K562 (cell line): ENCODE results near the gene MATR3. TPM values are rescaled to one million over a fixed set of nuclear protein-coding genes. Genes with fewer than 3 reads are reported as not detected.
A peak's percentile ranks its signal among the peaks of the same experiment; 100 is the strongest.

Experiments used
- FOS ChIP-seq: IDR thresholded peaks from 3 replicates; pipeline ENCODE4 v1.6.1; 2011; ENCODE audit not compliant: insufficient read length; ENCODE audit errors: extremely low read depth
- GTF2F1 ChIP-seq: IDR thresholded peaks from 2 replicates; pipeline ENCODE4 v1.6.1; 2011; ENCODE audit warnings: low read depth, low read length, improper control_type of control experiment
- HBP1 ChIP-seq: fragments of 450-650 bp; formaldehyde crosslinking; IDR thresholded peaks from 2 replicates; pipeline ENCODE4 v1.4.0; 2022; ENCODE audit warnings: missing genetic modification characterization
- NR2C1 ChIP-seq, 2 experiments: fragments of 450-650 bp; IDR thresholded peaks; 2 replicates each; pipeline ENCODE4 v1.6.1; 2017; ENCODE audit warnings: mild to moderate bottlenecking in 2 of 2, antibody characterized with exemption in 1 of 2, inconsistent platforms in 1 of 2, missing compliant biosample characterization in 1 of 2, missing genetic modification characterization in 1 of 2
- TCF3 ChIP-seq: sonication (generic); formaldehyde crosslinking; IDR thresholded peaks from 2 replicates; pipeline ENCODE4 v1.4.0; 2020; ENCODE audit warnings: mild to moderate bottlenecking, missing genetic modification reagents
- TFAP4 ChIP-seq: sonication (generic); formaldehyde crosslinking; IDR thresholded peaks from 2 replicates; pipeline ENCODE4 v1.8.0; 2022; ENCODE audit warnings: missing genetic modification reagents, mild to moderate bottlenecking, moderate library complexity, borderline replicate concordance
- YY1 ChIP-seq, 3 experiments: IDR thresholded peaks; 2 replicates each; pipeline ENCODE4 v1.6.1; 2011; ENCODE audit warnings: low read length in 2 of 3, mild to moderate bottlenecking in 2 of 3, moderate library complexity in 2 of 3, borderline replicate concordance in 1 of 3, control low read depth in 1 of 3, low read depth in 1 of 3; ENCODE audit not compliant: insufficient read depth in 3 of 3, insufficient replicate concordance in 2 of 3, control insufficient read depth in 1 of 3, insufficient read length in 1 of 3; ENCODE audit errors: extremely low read depth in 1 of 3
- ZNF277 ChIP-seq: fragments of 250-450 bp; sonication (Bioruptor Pico); IDR thresholded peaks from 2 replicates; pipeline ENCODE4 v1.8.0; 2022; ENCODE audit warnings: inconsistent platforms, mild to moderate bottlenecking, moderate library complexity, borderline replicate concordance
- ZNF311 ChIP-seq: fragments of 250-450 bp; sonication (Bioruptor Pico); IDR thresholded peaks from 2 replicates; pipeline ENCODE4 v1.4.0; 2020; ENCODE audit warnings: mild to moderate bottlenecking, moderate library complexity
- ZNF655 ChIP-seq: fragments of 250-450 bp; sonication (Bioruptor Pico); IDR thresholded peaks from 2 replicates; pipeline ENCODE4 v1.5.0; 2021
- ZNF780A ChIP-seq: fragments of 250-450 bp; sonication (Bioruptor Pico); IDR thresholded peaks from 2 replicates; pipeline ENCODE4 v1.5.0; 2021; ENCODE audit warnings: mild to moderate bottlenecking
- polyA plus RNA-seq, 8 experiments: library from polyadenylated mRNA; depleted of rRNA in 4 of 8; stranded (reverse) in 5 of 8; unstranded in 3 of 8; fragments of >200 nt; fragmentation: Nextera tagmentation in 2 of 8; fragmentation: Illumina TruSeq in 1 of 8; extraction: Ambion mirVana in 2 of 8; extraction: Trizol in 1 of 8; gene quantifications; 2 replicates each; pipeline versions ENCODE4 v1.2.1 to v1.2.3, GENCODE V29; 2011 to 2014; ENCODE audit warnings: inconsistent platforms in 1 of 8, missing spikeins in 1 of 8
- total RNA-seq, 7 experiments: library from RNA; depleted of rRNA in 6 of 7; stranded (reverse); fragments of >200 nt in 6 of 7; fragmentation: Illumina TruSeq in 2 of 7; extraction: Trizol in 2 of 7; gene quantifications; 2 replicates each; pipeline versions ENCODE4 v1.2.1 to v1.2.3, GENCODE V29; 2011 to 2021; ENCODE audit warnings: low replicate concordance in 1 of 7
- TF ChIP-seq, protein P1 (sequence below): fragments of 450-650 bp; formaldehyde crosslinking; IDR thresholded peaks from 2 replicates; pipeline ENCODE4 v1.4.0; 2022; ENCODE audit warnings: mild to moderate bottlenecking, moderate library complexity
- TF ChIP-seq, protein P2 (sequence below): fragments of 250-450 bp; sonication (Bioruptor Pico); IDR thresholded peaks from 2 replicates; pipeline ENCODE4 v1.4.0; 2020

MATR3 gene
- total and polyA plus RNA-seq, 9 of the 15 experiments (the other 6 are each of a cell fraction or from before 2014, with no cell fraction given), result 150 to 425 (median 263) TPM

DNA sequence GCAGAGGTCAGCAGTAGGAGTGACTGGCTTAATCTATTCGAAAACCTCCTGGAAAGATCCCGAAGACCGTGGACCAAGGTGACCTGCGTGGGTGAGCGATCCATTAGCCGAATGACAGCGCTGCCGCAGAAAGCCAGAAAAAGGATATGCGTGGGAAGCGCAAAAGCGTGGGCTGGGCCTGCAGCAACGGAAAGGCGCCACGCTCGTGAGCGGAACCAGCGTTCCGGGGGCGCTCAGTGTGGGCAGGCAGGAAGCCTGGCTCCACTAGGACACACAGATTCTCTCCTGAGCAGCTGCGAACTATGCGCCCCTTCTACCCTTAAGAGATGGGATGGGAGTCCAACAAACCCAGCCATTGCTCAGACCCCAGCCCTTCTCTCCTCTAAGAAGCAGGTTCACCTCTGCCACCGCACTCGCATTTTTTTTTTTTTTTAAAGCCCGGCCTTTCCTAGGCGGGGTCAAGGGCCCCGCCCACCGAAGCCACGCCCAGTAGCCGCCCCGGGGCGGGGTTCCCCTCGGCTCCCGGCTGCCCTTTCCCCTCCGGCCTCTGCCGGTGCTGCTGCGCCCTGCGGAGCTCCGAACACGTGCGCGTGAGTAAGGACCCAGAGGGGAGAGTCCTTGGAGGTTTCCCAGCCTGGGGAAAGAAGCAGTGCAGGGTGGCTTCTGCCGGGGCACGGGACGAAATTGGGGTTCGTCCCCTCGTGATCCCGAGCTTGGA, 19.8 kb upstream of the MATR3 start (continued):
- TF ChIP-seq, protein P1, sequence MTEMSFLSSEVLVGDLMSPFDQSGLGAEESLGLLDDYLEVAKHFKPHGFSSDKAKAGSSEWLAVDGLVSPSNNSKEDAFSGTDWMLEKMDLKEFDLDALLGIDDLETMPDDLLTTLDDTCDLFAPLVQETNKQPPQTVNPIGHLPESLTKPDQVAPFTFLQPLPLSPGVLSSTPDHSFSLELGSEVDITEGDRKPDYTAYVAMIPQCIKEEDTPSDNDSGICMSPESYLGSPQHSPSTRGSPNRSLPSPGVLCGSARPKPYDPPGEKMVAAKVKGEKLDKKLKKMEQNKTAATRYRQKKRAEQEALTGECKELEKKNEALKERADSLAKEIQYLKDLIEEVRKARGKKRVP, result 0 out of 2 replicates have a peak, but pooled peaks have one; percentile 45
- TF ChIP-seq GTF2F1 (peak; percentile 90; the same call in 1 of the 2 replicates), TFAP4 (CRISPR knock-in tag) (peak; percentile 70; the same call in 1 of the 2 replicates), FOS (no peak), ZNF311 (CRISPR knock-in tag) (no peak), TCF3 (CRISPR knock-in tag) (no peak; the same call in 1 of the 2 replicates), ZNF277 (no peak), ZNF655 (CRISPR knock-in tag) (no peak), ZNF780A (CRISPR knock-in tag) (no peak), NR2C1 (IDR thresholded peaks at IDR 0.05) (peak; percentile 87), NR2C1 (tag; IDR thresholded peaks at IDR 0.05) (peak; percentile 93), HBP1 (CRISPR knock-in tag) (no peak), YY1 (IDR thresholded peaks at IDR 0.05; ENCODE audit: borderline replicate concordance in 1 of 3, control insufficient read depth in 1 of 3, extremely low read depth in 1 of 3, insufficient read depth in 3 of 3, insufficient read length in 1 of 3, insufficient replicate concordance in 2 of 3, low read depth in 1 of 3, low read length in 2 of 3) (peak in 2 of 3 experiments; percentile 37 to 83)
- TF ChIP-seq, protein P2, sequence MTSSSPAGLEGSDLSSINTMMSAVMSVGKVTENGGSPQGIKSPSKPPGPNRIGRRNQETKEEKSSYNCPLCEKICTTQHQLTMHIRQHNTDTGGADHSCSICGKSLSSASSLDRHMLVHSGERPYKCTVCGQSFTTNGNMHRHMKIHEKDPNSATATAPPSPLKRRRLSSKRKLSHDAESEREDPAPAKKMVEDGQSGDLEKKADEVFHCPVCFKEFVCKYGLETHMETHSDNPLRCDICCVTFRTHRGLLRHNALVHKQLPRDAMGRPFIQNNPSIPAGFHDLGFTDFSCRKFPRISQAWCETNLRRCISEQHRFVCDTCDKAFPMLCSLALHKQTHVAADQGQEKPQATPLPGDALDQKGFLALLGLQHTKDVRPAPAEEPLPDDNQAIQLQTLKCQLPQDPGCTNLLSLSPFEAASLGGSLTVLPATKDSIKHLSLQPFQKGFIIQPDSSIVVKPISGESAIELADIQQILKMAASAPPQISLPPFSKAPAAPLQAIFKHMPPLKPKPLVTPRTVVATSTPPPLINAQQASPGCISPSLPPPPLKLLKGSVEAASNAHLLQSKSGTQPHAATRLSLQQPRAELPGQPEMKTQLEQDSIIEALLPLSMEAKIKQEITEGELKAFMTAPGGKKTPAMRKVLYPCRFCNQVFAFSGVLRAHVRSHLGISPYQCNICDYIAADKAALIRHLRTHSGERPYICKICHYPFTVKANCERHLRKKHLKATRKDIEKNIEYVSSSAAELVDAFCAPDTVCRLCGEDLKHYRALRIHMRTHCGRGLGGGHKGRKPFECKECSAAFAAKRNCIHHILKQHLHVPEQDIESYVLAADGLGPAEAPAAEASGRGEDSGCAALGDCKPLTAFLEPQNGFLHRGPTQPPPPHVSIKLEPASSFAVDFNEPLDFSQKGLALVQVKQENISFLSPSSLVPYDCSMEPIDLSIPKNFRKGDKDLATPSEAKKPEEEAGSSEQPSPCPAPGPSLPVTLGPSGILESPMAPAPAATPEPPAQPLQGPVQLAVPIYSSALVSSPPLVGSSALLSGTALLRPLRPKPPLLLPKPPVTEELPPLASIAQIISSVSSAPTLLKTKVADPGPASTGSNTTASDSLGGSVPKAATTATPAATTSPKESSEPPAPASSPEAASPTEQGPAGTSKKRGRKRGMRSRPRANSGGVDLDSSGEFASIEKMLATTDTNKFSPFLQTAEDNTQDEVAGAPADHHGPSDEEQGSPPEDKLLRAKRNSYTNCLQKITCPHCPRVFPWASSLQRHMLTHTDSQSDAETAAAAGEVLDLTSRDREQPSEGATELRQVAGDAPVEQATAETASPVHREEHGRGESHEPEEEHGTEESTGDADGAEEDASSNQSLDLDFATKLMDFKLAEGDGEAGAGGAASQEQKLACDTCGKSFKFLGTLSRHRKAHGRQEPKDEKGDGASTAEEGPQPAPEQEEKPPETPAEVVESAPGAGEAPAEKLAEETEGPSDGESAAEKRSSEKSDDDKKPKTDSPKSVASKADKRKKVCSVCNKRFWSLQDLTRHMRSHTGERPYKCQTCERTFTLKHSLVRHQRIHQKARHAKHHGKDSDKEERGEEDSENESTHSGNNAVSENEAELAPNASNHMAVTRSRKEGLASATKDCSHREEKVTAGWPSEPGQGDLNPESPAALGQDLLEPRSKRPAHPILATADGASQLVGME (CRISPR knock-in tag), result no peak
